ENCODE results near the gene PFKM.
"Not testable (repeated sequence)": the region's sequence is repeated elsewhere in the genome, so short reads cannot be mapped to it uniquely, and the experiment has no call there.

PFKM gene

DNA sequence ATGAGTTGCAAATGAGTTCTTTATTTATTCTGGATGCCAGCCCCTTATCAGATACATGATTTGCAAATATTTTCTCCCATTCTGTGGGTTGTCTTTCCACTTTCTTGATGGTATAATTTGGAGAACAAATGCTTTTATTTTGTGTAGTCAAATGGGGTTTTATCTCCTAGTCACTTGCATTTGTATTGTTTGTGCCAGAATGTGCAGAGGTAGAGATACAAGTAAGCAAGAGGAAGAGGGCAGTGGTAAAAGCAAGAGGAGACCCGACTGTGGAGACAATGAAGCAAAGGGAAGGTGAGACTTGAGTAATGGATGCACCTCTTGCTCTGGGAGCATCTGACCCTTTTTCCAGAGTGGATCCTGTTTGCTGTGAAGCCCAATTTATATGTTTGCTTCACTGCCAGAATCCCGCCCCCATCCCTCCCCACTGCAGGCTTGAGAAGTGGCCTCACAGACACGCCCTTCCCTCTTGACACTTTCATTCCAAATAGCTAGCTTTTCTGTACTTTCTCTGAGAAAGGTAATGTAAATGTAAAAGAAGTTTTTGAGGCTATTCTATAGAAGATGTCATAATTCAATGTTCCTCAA lies 786 bp upstream of the PFKM start:
- in situ Hi-C loops (cut with HindIII; ENCODE audit: low pct_ligation_motif_present, low sequenced_read_pairs), result no loop called here
- H3K4me3 ChIP-seq (ENCODE audit: low read depth, low read length), result no peak overlapping the region
- no peak for DNase-seq

GRCh38 chr12:48119834-48120195 lies 651 bp downstream of the PFKM start:
- no peaks in the 10 kb centered on the region for H3K27me3 ChIP-seq (replicated peaks)
- DNase-seq, result no peak
- in situ Hi-C loops (cut with HindIII; ENCODE audit: low pct_ligation_motif_present, low sequenced_read_pairs), result no loop called here
- peak overlapping the region; percentile 39 for H3K27ac ChIP-seq
- peak overlapping the region; percentile 94 for H3K4me3 ChIP-seq (ENCODE audit: low read depth, low read length)
- peaks cover 8% of the 10 kb centered on the region for H3K36me3 ChIP-seq (replicated peaks)
- TF ChIP-seq, protein P1, sequence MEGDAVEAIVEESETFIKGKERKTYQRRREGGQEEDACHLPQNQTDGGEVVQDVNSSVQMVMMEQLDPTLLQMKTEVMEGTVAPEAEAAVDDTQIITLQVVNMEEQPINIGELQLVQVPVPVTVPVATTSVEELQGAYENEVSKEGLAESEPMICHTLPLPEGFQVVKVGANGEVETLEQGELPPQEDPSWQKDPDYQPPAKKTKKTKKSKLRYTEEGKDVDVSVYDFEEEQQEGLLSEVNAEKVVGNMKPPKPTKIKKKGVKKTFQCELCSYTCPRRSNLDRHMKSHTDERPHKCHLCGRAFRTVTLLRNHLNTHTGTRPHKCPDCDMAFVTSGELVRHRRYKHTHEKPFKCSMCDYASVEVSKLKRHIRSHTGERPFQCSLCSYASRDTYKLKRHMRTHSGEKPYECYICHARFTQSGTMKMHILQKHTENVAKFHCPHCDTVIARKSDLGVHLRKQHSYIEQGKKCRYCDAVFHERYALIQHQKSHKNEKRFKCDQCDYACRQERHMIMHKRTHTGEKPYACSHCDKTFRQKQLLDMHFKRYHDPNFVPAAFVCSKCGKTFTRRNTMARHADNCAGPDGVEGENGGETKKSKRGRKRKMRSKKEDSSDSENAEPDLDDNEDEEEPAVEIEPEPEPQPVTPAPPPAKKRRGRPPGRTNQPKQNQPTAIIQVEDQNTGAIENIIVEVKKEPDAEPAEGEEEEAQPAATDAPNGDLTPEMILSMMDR (IDR thresholded peaks at IDR 0.05; ENCODE audit: low read depth, low read length, missing control alignments), result no peak

More for the DNA sequence above, 786 bp upstream of the PFKM start:
- Histone ChIP-seq H3K27me3 (replicated peaks) (no peaks in the 10 kb centered on the region), H3K27ac (no peak overlapping the region), H3K36me3 (replicated peaks) (peaks cover under 1% of the 10 kb centered on the region)
- TF ChIP-seq, protein P1 (IDR thresholded peaks at IDR 0.05; ENCODE audit: low read depth, low read length, missing control alignments), result no peak

DNA sequence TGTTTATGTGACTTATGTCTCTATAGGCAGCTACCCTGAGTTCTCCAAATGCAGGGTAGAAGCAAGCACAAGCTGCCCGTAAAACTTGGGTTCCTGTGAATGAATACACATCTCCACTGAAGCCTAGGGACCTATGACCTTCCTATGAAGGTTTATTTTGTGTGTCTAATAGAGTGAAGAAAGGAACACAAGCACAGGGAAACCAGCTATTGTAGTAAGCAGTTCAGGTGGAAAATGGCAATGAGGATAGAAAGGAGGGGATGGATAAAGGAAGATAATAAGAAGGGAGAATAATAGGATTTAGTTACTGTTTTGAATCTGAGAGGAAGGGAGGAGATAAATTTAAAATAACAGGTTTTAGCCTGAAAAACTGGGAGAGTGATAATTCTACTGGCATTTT lies 2.4 kb downstream of the PFKM start:
- in situ Hi-C loops (cut with HindIII; ENCODE audit: low pct_ligation_motif_present, low sequenced_read_pairs), result no loop called here
- TF ChIP-seq, protein P1 (IDR thresholded peaks at IDR 0.05; ENCODE audit: low read depth, low read length, missing control alignments), result no peak
- Histone ChIP-seq H3K27ac (no peak overlapping the region), H3K4me3 (ENCODE audit: low read depth, low read length) (no peak overlapping the region), H3K36me3 (replicated peaks) (peaks cover 15% of the 10 kb centered on the region), H3K27me3 (replicated peaks) (no peaks in the 10 kb centered on the region)
- DNase-seq, result no peak

DNA sequence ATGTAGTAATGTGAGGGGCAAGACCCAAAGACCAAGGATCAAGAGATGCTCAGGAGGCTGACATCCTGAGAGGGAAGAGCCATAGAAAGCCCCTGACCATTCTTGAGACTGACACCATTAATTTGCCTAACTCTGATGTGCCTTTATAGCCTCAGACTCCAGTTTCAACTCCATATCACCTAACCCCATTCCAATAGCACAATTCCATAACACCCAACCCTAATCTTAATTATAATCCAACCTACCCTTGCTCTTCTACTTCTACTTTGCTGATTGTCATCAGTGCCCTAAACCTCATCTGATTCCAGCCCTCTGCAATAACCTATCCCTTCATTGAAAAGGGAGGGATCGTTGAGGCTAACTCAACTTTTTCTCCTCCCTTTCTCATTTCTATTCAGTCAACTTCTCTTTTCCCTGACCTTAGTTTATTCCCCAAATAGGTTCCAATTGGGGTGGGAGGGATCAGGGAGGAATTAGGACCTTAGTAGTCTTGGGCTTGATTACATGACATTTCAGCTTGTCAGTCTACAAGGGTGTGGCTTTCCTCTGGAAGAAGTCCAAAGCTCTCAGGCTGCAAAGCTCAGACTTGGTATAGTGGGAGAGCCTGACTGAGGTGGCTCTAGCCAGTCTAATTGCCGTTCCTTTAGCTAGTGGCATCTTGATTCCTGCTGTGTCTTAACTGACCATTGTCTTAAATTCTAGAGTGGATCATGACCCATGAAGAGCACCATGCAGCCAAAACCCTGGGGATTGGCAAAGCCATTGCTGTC lies 3.1 kb downstream of the PFKM start:
- peaks cover 18% of the 10 kb centered on the region for H3K36me3 ChIP-seq (replicated peaks)
- H3K27me3 ChIP-seq (replicated peaks), result no peaks in the 10 kb centered on the region
- in situ Hi-C loops (cut with HindIII; ENCODE audit: low pct_ligation_motif_present, low sequenced_read_pairs), result no loop called here
- no peak overlapping the region for H3K27ac ChIP-seq
- no peak overlapping the region for H3K4me3 ChIP-seq (ENCODE audit: low read depth, low read length)
- no peak for DNase-seq
- TF ChIP-seq, protein P1 (IDR thresholded peaks at IDR 0.05; ENCODE audit: low read depth, low read length, missing control alignments), result no peak

GRCh38 chr12:48123169-48123568 lies 4.0 kb downstream of the PFKM start:
- in situ Hi-C loops (cut with HindIII; ENCODE audit: low pct_ligation_motif_present, low sequenced_read_pairs), result no loop called here
- Histone ChIP-seq H3K4me3 (ENCODE audit: low read depth, low read length) (no peak overlapping the region), H3K36me3 (replicated peaks) (peaks cover 18% of the 10 kb centered on the region), H3K27ac (no peak overlapping the region), H3K27me3 (replicated peaks) (no peaks in the 10 kb centered on the region)
- TF ChIP-seq, protein P1 (IDR thresholded peaks at IDR 0.05; ENCODE audit: low read depth, low read length, missing control alignments), result no peak
- no peak for DNase-seq

DNA sequence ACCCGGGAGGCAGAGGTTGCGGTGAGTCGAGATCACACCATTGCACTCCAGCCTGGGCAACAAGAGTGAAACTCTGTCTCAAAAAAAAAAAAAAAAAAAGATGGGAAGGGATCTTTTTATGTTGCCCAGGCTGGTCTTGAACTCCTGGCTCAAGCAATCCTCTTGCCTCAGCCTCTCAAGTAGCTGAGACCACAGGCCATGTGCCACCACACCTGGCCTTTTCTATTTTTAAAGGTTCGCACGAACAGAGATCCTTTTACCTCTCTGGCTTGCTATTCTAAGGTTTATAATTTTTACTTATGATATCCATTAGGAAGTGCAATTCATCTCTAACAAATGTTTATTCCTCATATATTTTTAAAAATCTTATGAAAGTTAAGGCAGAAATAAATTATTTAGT lies 6.4 kb downstream of the PFKM start:
- peaks cover 25% of the 10 kb centered on the region for H3K36me3 ChIP-seq (replicated peaks)
- H3K4me3 ChIP-seq (ENCODE audit: low read depth, low read length); H3K27ac ChIP-seq; DNase-seq; H3K27me3 ChIP-seq (replicated peaks); in situ Hi-C loops (cut with HindIII; ENCODE audit: low pct_ligation_motif_present, low sequenced_read_pairs): not testable (repeated sequence)

Data from brain microvascular endothelial cell (primary cell).